NCI-H2107 (cell line): ENCODE results near the gene RETREG3.
A peak's percentile ranks its signal among the peaks of the same experiment; 100 is the strongest.
"Not testable (repeated sequence)": the region's sequence is repeated elsewhere in the genome, so short reads cannot be mapped to it uniquely, and the experiment has no call there.

ENCODE experiments used
- DNase-seq: peaks from one replicate; lab custom pipeline; 2025; lab: John Stamatoyannopoulos, UW

RETREG3 gene, protein sequence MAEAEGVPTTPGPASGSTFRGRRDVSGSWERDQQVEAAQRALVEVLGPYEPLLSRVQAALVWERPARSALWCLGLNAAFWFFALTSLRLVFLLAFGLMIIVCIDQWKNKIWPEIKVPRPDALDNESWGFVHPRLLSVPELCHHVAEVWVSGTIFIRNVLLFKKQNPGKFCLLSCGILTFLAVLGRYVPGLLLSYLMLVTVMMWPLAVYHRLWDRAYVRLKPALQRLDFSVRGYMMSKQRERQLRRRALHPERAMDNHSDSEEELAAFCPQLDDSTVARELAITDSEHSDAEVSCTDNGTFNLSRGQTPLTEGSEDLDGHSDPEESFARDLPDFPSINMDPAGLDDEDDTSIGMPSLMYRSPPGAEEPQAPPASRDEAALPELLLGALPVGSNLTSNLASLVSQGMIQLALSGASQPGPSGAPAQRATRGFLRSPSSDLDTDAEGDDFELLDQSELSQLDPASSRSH

GRCh38 chr17:42609182-42609813 is at the start of gene RETREG3, which contains the start of gene TUBG1:
TSS of gene RETREG3 (minus strand) at chr17:42609374. CDS start at chr17:42609324, 50 bp downstream.
TSS of gene TUBG1 (plus strand) at chr17:42609683. CDS start at chr17:42609738, 55 bp downstream.
- DNase-seq, result peak; percentile 96

GRCh38 chr17:42657824-42658588 is 48.8 kb upstream of the RETREG3 start:
- no peak for DNase-seq

- DNase-seq, result no peak
Observed at GRCh38 chr17:42655528-42655927, 46.4 kb upstream of the RETREG3 start.

DNA sequence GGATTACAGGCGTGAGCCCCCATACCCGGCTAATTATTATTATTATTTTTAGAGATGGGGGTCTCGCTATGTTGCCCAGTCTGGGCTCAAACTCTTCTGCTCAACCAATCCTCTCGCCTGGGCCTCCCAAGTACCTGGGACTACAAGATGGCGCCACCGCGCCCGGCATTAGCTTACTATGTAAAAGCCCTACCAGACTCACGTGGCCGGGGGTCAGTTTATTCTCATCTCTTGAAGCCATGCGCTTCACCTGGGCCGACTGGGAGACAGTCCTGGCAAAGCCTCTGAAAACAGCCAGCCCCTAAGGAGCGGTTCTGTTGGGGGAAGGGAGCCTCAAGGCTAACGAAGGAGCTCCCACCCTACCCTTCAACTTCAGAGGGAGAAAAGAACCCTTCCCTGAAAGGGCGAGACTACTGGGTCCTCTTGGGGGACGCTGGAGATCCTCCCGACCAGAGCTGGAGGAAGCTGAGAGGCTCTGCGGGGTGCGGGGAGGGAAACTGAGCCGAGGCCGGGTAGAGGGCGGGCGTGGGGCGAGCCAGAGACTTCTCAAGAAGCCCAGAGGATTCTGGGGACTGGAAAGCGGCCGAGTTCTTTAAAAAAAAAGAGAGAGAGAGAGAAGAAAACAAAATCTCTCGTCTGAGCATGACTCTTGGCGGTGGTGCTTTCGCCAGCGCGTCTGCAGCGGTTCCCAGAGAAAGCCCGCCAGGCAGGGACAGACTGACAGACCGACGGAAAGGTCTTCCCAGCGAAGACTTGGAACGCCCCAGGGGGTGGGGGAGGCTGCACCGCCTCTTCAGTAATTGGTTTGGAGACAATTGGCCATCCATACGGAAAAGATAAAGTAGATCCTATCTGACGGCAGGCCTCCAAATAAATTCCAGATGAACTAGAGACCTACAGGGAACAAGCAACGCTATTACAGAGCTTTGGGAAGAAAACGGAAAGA is 44.3 kb upstream of the RETREG3 start:
- DNase-seq, result no peak

GRCh38 chr17:42651392-42651791 is 42.2 kb upstream of the RETREG3 start:
- no peak for DNase-seq

DNA sequence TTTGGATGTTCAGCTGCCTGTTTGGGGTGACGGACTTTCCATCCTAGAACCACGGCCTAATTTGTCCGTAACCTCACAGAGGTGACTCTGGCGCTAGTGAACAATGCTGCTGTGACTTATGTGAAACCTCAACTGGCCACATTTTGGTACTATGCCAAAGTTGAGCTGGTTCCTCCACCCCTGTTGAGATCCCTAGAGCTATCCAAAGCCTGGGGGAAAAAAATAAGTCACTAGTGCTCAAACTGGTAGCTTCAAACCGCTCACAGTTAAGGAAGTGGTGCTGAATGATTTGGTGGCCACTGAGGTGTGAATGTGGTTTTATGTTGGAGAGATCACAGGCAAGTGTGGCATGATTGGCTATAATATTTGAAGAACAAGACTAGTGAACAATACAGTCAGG is 38.6 kb upstream of the RETREG3 start:
- no peak for DNase-seq

DNA sequence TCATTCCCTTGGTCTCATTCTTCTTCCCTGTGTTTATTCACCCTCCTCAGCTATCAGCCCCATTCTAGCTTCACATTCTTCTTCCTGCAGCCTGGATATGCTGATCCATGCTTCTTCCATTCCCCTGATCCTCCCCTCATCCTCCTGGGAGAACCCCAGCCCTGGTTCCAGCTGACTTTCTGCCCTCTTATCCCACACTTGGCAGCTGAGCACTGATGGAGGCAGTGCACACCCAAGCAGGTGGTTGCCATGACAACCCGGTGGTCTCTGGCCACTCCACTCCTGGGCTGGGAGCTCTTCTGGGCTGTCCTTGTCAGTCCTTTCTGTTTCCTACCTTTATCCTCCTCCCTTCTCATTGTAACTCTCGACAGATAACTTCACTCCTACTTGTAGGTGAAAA is 33.2 kb upstream of the RETREG3 start:
- DNase-seq, result no peak

GRCh38 chr17:42640121-42640520 is 30.9 kb upstream of the RETREG3 start:
- DNase-seq, result no peak

- DNase-seq, result no peak
Observed at GRCh38 chr17:42639525-42640113, 30.4 kb upstream of the RETREG3 start.

GRCh38 chr17:42632949-42633444 is 23.8 kb upstream of the RETREG3 start:
- no peak for DNase-seq

DNA sequence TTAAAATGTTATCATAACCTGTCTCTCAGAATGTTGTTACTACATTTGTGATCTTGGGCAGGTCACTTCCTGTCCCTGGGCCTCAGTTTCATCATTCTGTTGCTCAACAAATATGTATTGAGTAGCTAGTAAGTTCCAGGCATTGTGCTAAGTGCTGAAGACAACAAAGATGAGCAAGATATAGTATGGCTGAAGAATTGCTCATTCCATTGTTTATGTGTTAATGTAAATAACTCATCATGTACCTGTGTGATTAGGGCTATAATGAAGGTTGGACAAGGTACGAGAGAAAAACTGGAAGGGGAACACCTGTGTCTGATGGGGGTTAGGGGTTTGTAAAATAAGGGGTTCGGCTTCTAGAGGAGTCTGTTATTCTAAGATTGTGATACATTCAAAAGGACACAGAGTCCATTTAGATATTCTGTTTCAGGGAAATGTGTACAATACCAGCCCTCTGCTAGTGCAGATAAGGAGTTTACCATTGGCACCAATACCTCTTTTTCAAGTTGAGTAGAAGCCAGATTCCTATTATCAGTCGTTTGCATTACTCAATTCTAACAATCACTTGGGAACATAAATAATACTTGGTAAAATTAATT is 20.3 kb upstream of the RETREG3 start:
- no peak for DNase-seq

- not testable (repeated sequence) for DNase-seq
Observed at GRCh38 chr17:42627032-42627764, 18.0 kb upstream of the RETREG3 start.

DNA sequence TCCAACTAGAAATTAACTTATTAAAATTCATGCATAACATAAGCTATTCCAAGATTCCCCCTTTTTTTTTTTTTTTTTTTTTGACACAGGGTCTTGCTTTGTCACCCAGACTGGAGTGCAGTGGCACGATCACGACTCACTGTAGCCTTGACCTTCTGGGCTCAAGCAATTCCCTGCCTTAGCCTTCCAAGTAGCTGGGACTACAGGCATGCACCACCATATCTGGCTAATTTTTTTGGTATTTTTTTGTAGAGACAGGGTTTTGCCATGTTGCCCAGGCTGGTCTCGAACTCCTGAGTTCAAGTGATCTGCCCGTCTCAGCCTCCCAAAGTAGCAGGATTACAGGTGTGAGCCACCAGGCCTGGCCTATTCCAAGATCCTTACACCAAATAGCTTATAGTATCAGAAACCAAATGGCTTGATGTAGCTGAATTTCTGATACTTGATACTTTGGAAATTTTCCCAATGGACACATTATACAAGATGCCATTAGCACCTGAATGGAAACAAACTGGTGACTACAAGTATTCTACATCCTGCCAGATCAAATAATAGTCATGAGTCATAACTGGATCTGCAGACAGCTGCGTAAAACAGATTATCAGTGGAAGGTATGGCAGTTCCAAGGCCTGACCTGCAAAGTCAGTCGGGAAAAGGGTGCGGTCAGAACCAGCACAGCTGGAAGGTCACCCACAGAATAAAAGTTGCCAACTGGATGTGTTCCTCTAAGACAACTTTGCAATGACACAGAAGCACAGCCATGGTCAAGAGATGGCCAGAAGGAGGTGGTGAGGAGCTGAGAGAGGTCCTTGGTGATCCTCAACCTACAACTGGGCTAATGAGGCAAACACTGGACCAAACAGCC is 14.8 kb upstream of the RETREG3 start:
- peak; percentile 62 for DNase-seq

DNA sequence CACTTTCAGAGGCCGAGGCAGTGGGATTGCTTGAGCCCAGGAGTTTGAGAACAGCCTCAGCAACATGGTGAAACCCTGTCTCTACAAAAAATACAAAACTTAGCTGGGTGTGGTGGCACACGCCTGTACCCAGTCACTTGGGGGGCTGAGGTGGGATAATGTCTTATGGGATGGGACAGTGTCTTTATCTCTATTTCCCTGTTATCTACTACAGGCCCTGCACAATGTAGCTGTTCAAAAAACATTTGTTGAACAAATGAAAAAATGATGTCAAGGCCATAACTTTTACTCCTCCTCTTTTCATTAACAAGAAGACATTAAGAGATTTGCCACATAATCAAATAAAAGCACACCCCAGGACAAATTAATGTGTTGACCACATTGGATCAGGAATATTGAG is 14.1 kb upstream of the RETREG3 start:
- no peak for DNase-seq

- not testable (repeated sequence) for DNase-seq
Observed at GRCh38 chr17:42621987-42622386, 12.8 kb upstream of the RETREG3 start.

DNA sequence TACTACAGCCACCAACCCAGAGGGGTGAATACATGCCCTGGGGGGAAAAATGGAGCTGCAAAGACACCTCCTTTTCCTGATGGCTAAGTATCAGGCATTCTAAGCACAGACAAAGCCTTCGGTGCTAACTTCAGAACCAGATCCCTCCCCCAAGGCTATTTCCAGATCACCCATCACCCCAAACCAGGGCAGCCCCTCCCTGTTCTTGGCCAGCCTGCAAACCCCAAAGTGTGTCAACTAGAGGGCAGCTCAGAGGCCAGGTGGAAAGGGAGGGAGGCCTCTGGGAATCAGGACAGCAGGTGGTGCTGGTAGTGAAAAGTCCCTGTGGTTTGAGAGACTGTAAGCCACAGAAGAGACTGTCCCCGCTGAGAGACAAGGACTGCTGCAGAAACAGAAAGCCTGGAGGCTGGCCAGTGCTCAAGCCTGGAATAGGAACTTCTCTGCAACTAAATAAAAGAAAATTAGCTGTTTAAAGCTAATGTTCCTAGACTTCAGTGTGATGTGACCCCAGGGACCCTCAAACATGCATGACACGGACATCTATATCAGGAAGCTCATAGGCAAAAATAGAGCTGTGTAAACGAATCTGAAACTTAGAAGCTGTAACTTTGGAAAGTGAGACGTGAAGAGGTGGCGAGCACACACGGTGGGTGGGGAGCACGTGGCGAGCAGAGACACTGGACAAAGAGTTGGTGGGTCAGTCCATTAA is 9.4 kb upstream of the RETREG3 start:
- peak; percentile 66 for DNase-seq

DNA sequence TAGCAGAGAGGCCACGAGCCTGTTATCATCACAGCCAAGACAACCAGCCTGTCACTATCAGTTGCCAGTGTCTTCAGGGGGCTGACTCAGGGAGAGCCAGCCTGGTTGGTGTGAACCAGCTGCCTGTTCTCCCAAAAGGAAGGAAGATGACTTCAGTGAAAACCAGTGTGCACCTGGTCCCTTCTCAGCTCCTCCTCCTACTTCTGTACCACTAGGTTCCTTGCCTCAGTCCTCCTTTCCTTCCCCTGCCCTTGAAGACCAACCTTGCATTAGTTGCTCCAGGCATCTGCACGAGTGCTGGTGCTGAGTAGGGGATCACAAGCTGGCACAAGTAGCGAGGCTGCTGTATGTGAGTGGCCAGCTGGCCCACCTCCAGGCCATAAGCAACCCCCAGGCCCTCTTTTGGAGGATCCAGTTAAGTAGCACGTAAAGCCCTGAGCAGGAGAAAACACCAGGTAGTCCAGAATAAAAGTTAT is 8.8 kb upstream of the RETREG3 start:
- DNase-seq, result no peak
